Cerebellar nuclear complex (tissue), 1 donor: Measurements from ENCODE around the gene NKAIN1.

ENCODE experiments used
- DNase-seq, 2 experiments: peaks; one replicate each; lab custom pipeline; 2025; lab: John Stamatoyannopoulos, UW

NKAIN1 gene

GRCh38 chr1:31234123-31234708, 5.5 kb downstream of the NKAIN1 start:
- DNase-seq: no peak

GRCh38 chr1:31232689-31233088, 7.0 kb downstream of the NKAIN1 start:
- DNase-seq: no peak

- DNase-seq: no peak
Observed at GRCh38 chr1:31231802-31232201, 7.9 kb downstream of the NKAIN1 start.

- no peak for DNase-seq
Observed at GRCh38 chr1:31230378-31230777, 9.3 kb downstream of the NKAIN1 start.

GRCh38 chr1:31228986-31229385, 10.7 kb downstream of the NKAIN1 start:
- DNase-seq: no peak

GRCh38 chr1:31227891-31228568, 11.7 kb downstream of the NKAIN1 start:
- DNase-seq: peak; percentile 64

- no peak for DNase-seq
Observed at GRCh38 chr1:31224068-31224467, 15.6 kb downstream of the NKAIN1 start.

GRCh38 chr1:31222176-31222575, 17.5 kb downstream of the NKAIN1 start:
- DNase-seq: no peak

- no peak for DNase-seq
Observed at GRCh38 chr1:31221072-31221471, 18.6 kb downstream of the NKAIN1 start.

GRCh38 chr1:31219489-31219888, 20.2 kb downstream of the NKAIN1 start:
- no peak for DNase-seq

- peak in 1 of 2 experiments; percentile 19 for DNase-seq
Observed at GRCh38 chr1:31218705-31219104, 21.0 kb downstream of the NKAIN1 start.

- DNase-seq: peak in 1 of 2 experiments; percentile 59
Observed at GRCh38 chr1:31216016-31216415, 23.7 kb downstream of the NKAIN1 start.

GRCh38 chr1:31215065-31215570, 24.6 kb downstream of the NKAIN1 start:
- no peak for DNase-seq

- DNase-seq: no peak
Observed at GRCh38 chr1:31214316-31215064, 25.2 kb downstream of the NKAIN1 start.

- DNase-seq: no peak
Observed at GRCh38 chr1:31208361-31208945, 31.2 kb downstream of the NKAIN1 start.

GRCh38 chr1:31207569-31207968, 32.1 kb downstream of the NKAIN1 start:
- no peak for DNase-seq

GRCh38 chr1:31207046-31207445, 32.6 kb downstream of the NKAIN1 start:
- no peak for DNase-seq

- DNase-seq: no peak
Observed at GRCh38 chr1:31203215-31203614, 36.5 kb downstream of the NKAIN1 start.

- DNase-seq: no peak
Observed at GRCh38 chr1:31201931-31202360, 37.7 kb downstream of the NKAIN1 start.

- DNase-seq: no peak
Observed at GRCh38 chr1:31199949-31200348, 39.7 kb downstream of the NKAIN1 start.

- DNase-seq: no peak
Observed at GRCh38 chr1:31199236-31199790, 40.4 kb downstream of the NKAIN1 start.

- no peak for DNase-seq
Observed at GRCh38 chr1:31198600-31198999, 41.1 kb downstream of the NKAIN1 start.
